Fibroblast of lung (primary cell): ENCODE data around the gene EXOC6. TPM values are rescaled to one million over a fixed set of nuclear protein-coding genes. Genes with fewer than 3 reads are reported as not detected.
A peak's percentile ranks its signal among the peaks of the same experiment; 100 is the strongest.

Experiments
- DNase-seq, 2 donors: peaks; one replicate each; pipeline versions ENCODE4 v3.0.0 to v3.0.0-alpha.2; 2010; ENCODE audit warnings: low read depth in 2 of 2
- H2AFZ ChIP-seq: 2 replicates; pipeline ENCODE4 v1.5.1; 2012; ENCODE audit warnings: low read length, control low read depth, inconsistent platforms
- H3K27ac ChIP-seq: 2 replicates; pipeline ENCODE4 v1.5.1; 2011; ENCODE audit warnings: low read length, control low read depth; ENCODE audit not compliant: insufficient read depth
- H3K27me3 ChIP-seq: 2 replicates; pipeline ENCODE4 v1.5.1; 2011; ENCODE audit warnings: mild to moderate bottlenecking, low read length; ENCODE audit not compliant: control insufficient read depth, insufficient read depth
- H3K36me3 ChIP-seq: 2 replicates; pipeline ENCODE4 v1.5.1; 2011; ENCODE audit warnings: low read length; ENCODE audit not compliant: control insufficient read depth, insufficient read depth
- H3K4me1 ChIP-seq: 2 replicates; pipeline ENCODE4 v1.5.1; 2011; ENCODE audit warnings: low read length; ENCODE audit not compliant: control insufficient read depth, insufficient read depth; ENCODE audit errors: extremely low read depth
- H3K4me2 ChIP-seq: 2 replicates; pipeline ENCODE4 v1.5.1; 2011; ENCODE audit warnings: low read length, control low read depth; ENCODE audit not compliant: insufficient read depth; ENCODE audit errors: extremely low read depth
- H3K4me3 ChIP-seq, 4 experiments: fragments of 200-600 bp in 1 of 4; sonication (generic) in 1 of 4; replicated peaks in 1 of 4; 2 replicates each; pipeline ENCODE4 v1.5.1; 2011 to 2016; ENCODE audit warnings: low read length in 4 of 4, low read depth in 3 of 4, mild to moderate bottlenecking in 3 of 4, control low read depth in 2 of 4, inconsistent platforms in 1 of 4, mixed read lengths in 1 of 4; ENCODE audit not compliant: insufficient read depth in 1 of 4; ENCODE audit errors: control extremely low read depth in 1 of 4
- H3K79me2 ChIP-seq: 2 replicates; pipeline ENCODE4 v1.5.1; 2012; ENCODE audit warnings: mild to moderate bottlenecking, low read length, inconsistent platforms; ENCODE audit not compliant: control insufficient read depth, insufficient read depth
- H3K9ac ChIP-seq: 2 replicates; pipeline ENCODE4 v1.5.1; 2011; ENCODE audit warnings: mild to moderate bottlenecking, low read length, control low read depth; ENCODE audit not compliant: insufficient read depth
- H3K9me3 ChIP-seq: 2 replicates; pipeline ENCODE4 v1.5.1; 2012; ENCODE audit warnings: low read depth, low read length; ENCODE audit not compliant: control insufficient read depth, insufficient read depth
- H4K20me1 ChIP-seq: 2 replicates; pipeline ENCODE4 v1.5.1; 2011; ENCODE audit warnings: low read length; ENCODE audit not compliant: control insufficient read depth, insufficient read depth; ENCODE audit errors: extremely low read depth
- CTCF ChIP-seq, 2 donors: IDR thresholded peaks in 1 of 2; conservative IDR thresholded peaks in 1 of 2; 1 replicate in 1 of 2; 2 replicates in 1 of 2; pipeline ENCODE4 v1.5.1; 2011 to 2012; ENCODE audit warnings: low read length in 2 of 2, control low read depth in 1 of 2, inconsistent platforms in 1 of 2, low read depth in 1 of 2, mild to moderate bottlenecking in 1 of 2
- EZH2 ChIP-seq: IDR thresholded peaks from 2 replicates; pipeline ENCODE4 v1.5.1; 2012; ENCODE audit warnings: low read length, control low read depth, mild to moderate bottlenecking; ENCODE audit errors: missing control alignments
- polyA plus RNA-seq, 2 donors: library from polyadenylated mRNA; depleted of rRNA in 1 of 2; stranded (reverse) in 1 of 2; unstranded in 1 of 2; fragments of >200 nt; gene quantifications; 2 replicates each; pipeline ENCODE4 v1.2.1, GENCODE V29; 2011 to 2012; ENCODE audit warnings: missing spikeins in 1 of 2
- total RNA-seq: library from RNA; depleted of rRNA; stranded (reverse); fragments of >200 nt; gene quantifications from 2 replicates; pipeline ENCODE4 v1.2.1, GENCODE V29; 2014

Gene EXOC6
- total and polyA plus RNA-seq, 2 donors (not counting 1 experiment from before 2014, with no cell fraction given), result 6.2 to 9.2 TPM

GRCh38 chr10:92880917-92881316, 32.6 kb downstream of the EXOC6 start:
- H2AFZ ChIP-seq, result no peak overlapping the region
- DNase-seq, result no peak
- no peaks in the 10 kb centered on the region for H4K20me1 ChIP-seq
- no peaks in the 10 kb centered on the region for H3K27me3 ChIP-seq
- no peaks in the 10 kb centered on the region for H3K79me2 ChIP-seq
- no peaks in the 10 kb centered on the region for H3K9me3 ChIP-seq
- H3K27ac ChIP-seq, result no peak overlapping the region
- H3K4me3 ChIP-seq, result no peak overlapping the region
- TF ChIP-seq CTCF (conservative IDR thresholded peaks at IDR 0.05 in 1 of 2, IDR thresholded peaks at IDR 0.05 in 1 of 2; ENCODE audit: low read depth in 1 of 2, low read length in 2 of 2) (no peak), EZH2 (no peak)
- no peaks in the 10 kb centered on the region for H3K36me3 ChIP-seq
- no peak overlapping the region for H3K9ac ChIP-seq
- no peak overlapping the region for H3K4me2 ChIP-seq
- no peaks in the 10 kb centered on the region for H3K4me1 ChIP-seq

- DNase-seq, result peak in 1 of 2 donors; percentile 24
- no peaks in the 10 kb centered on the region for H3K4me1 ChIP-seq
- H3K4me2 ChIP-seq, result no peak overlapping the region
- no peaks in the 10 kb centered on the region for H3K36me3 ChIP-seq
- no peaks in the 10 kb centered on the region for H3K9me3 ChIP-seq
- H3K27ac ChIP-seq, result no peak overlapping the region
- no peak overlapping the region for H3K4me3 ChIP-seq
- TF ChIP-seq EZH2 (no peak), CTCF (conservative IDR thresholded peaks at IDR 0.05 in 1 of 2, IDR thresholded peaks at IDR 0.05 in 1 of 2; ENCODE audit: low read depth in 1 of 2, low read length in 2 of 2) (no peak)
- H3K79me2 ChIP-seq, result no peaks in the 10 kb centered on the region
- no peak overlapping the region for H3K9ac ChIP-seq
- no peaks in the 10 kb centered on the region for H4K20me1 ChIP-seq
- H2AFZ ChIP-seq, result no peak overlapping the region
- H3K27me3 ChIP-seq, result no peaks in the 10 kb centered on the region
Measured at GRCh38 chr10:92886334-92886961, 38.1 kb downstream of the EXOC6 start.

- Histone ChIP-seq H3K9me3 (no peaks in the 10 kb centered on the region), H3K27ac (no peak overlapping the region), H3K36me3 (no peaks in the 10 kb centered on the region), H3K4me2 (no peak overlapping the region), H3K9ac (no peak overlapping the region), H3K4me3 (no peak overlapping the region), H2AFZ (no peak overlapping the region), H3K4me1 (peaks cover 7% of the 10 kb centered on the region), H4K20me1 (no peaks in the 10 kb centered on the region), H3K79me2 (no peaks in the 10 kb centered on the region), H3K27me3 (no peaks in the 10 kb centered on the region)
- DNase-seq, result no peak
- TF ChIP-seq EZH2 (no peak), CTCF (conservative IDR thresholded peaks at IDR 0.05 in 1 of 2, IDR thresholded peaks at IDR 0.05 in 1 of 2; ENCODE audit: low read depth in 1 of 2, low read length in 2 of 2) (no peak)
Measured at GRCh38 chr10:92890471-92890870, 42.2 kb downstream of the EXOC6 start.
